Measurements from ENCODE around the gene ZFP69B. TPM values are rescaled to one million over a fixed set of nuclear protein-coding genes. Genes with fewer than 3 reads are reported as not detected.

Gene ZFP69B
- 1 to 10 TPM; 4.8 to 6.1 (median 5.7) TPM for polyA plus RNA-seq (ENCODE audit: insufficient read length in 4 of 4)

DNA sequence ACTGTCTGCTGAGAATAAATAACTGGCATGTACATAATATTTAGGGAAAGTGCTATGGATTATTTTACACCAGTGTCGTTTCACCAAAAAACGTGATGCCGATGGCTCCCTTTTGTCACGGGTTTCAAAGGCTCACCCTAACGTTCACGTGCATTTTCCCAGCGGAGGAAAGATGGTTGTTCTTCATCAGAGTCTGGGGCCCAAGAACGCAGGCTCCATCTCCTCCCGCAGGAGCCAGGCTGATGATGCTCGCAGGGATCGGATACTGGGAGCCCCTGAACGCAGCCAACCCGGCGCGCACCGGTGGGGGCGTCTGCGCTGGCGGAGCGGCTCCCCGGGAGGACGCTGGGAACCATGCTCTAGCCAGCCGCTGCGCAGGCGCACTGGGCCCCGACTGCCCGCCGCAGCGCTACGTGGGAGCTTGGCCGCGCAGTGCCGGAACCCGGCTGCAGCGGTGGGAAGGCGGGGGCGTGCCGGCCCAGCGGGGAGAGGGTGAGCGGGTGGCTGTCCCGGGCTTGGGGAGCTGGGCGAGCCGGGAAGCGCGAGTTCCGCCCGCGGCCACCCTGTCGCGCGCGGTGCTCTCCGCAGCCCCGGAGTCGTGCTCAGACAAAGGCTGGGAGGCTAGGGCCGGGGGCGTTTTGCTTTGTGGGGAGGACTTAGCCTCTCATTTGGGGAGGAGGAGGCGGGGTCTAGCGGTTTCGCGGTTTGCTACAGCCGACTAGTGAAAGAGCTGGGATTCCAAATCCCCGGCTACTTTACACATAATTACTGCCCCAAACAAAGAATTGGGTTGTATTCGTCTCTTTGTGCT is at the start of gene ZFP69B:
ZFP69B (plus strand) TSS at position 793 of the 811 bp plus-strand sequence. CDS start 486 bp downstream, outside the sequence.
- DNase-seq (ENCODE audit: low read depth in 4 of 4, low spot score in 2 of 4), result peak; percentile 78 to 90 (median 84)

GRCh38 chr1:40401473-40402201 is 48.6 kb upstream of the ZFP69B start:
- DNase-seq (ENCODE audit: low read depth in 4 of 4, low spot score in 2 of 4), result no peak

GRCh38 chr1:40404670-40405462 is 45.4 kb upstream of the ZFP69B start:
- peak in 1 of 4 donors; percentile 29 for DNase-seq (ENCODE audit: low read depth in 4 of 4, low spot score in 2 of 4)

GRCh38 chr1:40405812-40406211 is 44.5 kb upstream of the ZFP69B start:
- DNase-seq (ENCODE audit: low read depth in 4 of 4, low spot score in 2 of 4), result no peak

GRCh38 chr1:40407453-40407852 is 42.8 kb upstream of the ZFP69B start:
- no peak for DNase-seq (ENCODE audit: low read depth in 4 of 4, low spot score in 2 of 4)

DNA sequence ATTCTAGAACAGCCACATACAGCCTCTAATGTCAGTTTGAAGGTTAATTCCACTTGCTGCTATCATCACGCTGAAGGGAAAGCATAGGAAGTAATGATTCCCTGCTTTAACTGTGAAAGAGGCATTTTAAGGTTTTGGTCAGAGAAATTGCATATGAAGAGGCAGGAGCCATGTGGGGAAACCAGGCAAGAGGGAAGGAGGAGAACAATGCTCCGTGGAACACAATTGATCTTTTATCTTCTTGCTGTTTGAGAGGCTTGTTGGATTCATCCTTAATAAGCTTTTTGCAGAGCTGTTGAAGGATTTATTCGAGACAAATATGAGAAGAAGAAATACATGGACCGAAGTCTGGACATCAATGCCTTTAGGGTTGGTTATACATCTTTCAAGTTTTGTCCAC is 40.8 kb upstream of the ZFP69B start:
- DNase-seq (ENCODE audit: low read depth in 4 of 4, low spot score in 2 of 4), result no peak

DNA sequence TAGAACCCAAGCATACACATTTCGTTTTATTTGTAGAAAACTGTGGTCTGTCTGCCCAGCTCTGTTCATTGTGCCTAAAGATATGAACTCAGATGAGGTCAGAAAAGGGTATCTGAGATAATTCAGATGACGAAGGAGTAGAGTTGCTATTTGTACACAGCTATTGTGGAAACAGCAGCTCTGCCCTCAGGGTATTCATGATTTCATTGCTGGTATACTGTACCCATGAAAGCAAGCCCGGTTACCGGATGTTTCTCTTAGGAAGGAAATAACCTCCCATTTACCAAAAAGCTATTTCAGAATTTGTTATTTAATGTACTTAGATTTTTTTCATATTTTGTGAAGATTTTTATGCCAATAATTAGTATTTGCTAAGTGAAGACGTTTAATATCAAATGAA is 39.0 kb upstream of the ZFP69B start:
- no peak for DNase-seq (ENCODE audit: low read depth in 4 of 4, low spot score in 2 of 4)

DNA sequence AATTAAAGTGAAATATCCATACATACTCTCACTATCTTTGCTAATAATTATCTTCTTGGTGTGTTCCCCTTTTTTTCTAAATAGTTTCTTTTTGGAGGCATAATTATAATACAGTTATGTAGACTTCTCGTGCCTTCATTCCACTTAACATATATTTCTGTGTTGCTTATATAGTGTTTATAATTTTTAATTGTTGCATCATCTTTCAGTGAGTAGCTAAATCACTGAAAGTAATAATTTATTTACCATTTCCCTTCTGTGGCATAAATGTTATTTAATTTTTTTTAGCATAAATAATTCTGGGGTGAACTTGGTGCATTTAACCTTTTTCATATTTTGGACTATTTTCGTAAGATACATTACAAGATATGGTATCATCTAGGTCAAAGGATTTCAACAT is 38.4 kb upstream of the ZFP69B start:
- no peak for DNase-seq (ENCODE audit: low read depth in 4 of 4, low spot score in 2 of 4)

DNA sequence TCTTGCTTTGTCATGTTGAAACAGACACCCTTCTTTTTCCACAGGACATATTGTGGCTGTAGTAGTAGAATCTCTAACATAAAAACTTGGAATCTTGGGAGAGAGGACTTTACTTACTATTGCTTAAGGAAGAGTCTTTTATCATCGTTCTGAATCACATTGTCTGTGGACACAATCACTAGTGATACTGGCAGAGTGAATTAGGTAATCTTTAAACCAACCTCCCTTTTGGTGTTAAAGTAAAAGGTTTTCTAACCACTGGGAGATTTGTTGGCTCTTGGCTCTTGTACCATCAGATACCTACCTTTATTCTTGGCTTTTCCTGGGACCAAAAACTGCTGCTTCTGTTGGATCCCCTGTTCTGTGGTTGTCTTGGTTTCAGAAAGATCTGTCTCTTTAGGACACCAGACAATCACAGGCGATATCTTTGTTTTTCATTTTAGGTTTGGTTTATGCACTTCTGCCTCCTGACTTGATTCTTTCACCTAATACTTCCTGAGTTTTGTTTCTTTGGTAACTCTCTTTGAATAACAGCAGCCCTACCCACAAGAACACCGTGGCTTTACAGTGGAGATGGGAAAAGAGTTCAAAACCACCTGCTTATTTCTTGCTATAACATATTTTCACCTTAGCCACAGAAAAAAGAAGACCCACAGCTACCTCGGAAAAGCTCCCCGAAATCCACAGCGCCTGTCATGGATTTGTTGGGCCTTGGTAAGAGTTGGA is 36.6 kb upstream of the ZFP69B start:
- DNase-seq (ENCODE audit: low read depth in 4 of 4, low spot score in 2 of 4), result no peak

DNA sequence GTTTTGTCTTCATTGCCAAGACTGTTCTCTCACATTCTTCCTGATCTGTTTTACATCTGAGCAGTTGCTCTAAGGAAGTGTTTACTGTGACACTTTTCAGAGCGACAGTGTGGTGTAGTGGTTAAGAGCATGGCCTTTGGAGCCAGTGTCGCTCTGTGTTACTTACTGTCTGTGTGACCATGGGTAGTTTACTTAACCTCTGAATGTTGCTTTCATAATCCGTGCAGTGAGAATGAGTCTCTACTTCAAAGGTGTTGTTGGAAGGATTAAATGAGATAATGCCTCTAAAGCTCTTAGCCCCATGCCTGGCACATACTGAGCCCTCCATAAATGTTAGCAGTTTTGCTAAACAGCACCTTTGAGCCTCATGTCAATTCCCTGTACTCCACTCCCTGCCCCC is 35.9 kb upstream of the ZFP69B start:
- no peak for DNase-seq (ENCODE audit: low read depth in 4 of 4, low spot score in 2 of 4)

- no peak for DNase-seq (ENCODE audit: low read depth in 4 of 4, low spot score in 2 of 4)
Observed at GRCh38 chr1:40416709-40417108, 33.6 kb upstream of the ZFP69B start.

GRCh38 chr1:40421431-40422384 is 28.6 kb upstream of the ZFP69B start:
- DNase-seq (ENCODE audit: low read depth in 4 of 4, low spot score in 2 of 4), result no peak

DNA sequence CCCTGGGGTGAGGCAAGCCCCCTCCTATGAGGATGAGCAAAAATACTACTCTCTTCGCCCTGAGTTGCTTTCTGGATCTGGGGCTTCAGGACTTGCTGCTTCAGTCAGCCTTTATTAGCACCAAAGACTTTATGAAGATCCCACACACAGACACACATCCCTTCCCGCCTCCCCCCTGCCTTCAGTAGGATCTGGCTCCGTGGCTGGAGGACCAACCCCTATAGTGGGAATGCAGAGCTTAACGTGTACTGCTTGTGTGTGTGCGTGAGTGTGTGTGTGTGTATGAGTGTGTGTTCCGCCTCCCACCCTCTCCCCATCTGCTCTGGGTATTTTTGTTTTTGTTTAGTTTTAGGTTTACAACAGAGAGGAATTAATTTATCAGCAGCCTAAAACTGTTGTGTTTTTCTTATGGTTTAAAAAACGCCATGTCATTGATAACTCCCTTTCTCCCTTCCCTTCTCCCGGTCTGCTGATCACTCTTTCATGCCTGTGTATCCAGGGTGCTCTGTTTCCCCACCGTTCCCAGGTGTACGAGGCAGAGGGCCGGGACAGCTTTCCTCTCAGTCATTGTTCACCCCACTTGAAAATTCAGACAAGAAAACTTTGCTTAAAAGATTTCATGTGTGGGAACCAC is 27.5 kb upstream of the ZFP69B start:
- DNase-seq (ENCODE audit: low read depth in 4 of 4, low spot score in 2 of 4), result no peak

- no peak for DNase-seq (ENCODE audit: low read depth in 4 of 4, low spot score in 2 of 4)
Observed at GRCh38 chr1:40423264-40423642, 27.0 kb upstream of the ZFP69B start.

- DNase-seq (ENCODE audit: low read depth in 4 of 4, low spot score in 2 of 4), result no peak
Observed at GRCh38 chr1:40423951-40424618, 26.2 kb upstream of the ZFP69B start.

DNA sequence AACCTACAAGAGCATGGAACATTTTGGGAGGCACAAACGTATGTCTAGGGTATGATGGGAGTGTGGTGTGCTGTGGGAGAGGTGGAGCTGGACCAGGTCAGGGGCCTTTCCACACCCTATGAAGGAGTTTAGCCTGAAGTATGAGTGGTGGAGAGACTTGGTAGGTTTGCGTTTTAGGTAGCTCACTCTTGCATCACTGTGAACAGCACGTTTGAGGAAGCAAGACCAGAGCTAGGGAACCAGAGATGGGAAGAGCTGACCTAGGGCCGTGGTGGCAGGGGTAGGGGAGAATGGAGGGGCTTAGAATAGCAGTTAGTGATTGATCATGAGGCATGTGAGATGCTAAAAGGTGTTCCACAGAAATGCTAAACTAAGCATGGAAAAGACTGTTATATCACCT is 25.1 kb upstream of the ZFP69B start:
- DNase-seq (ENCODE audit: low read depth in 4 of 4, low spot score in 2 of 4), result no peak

DNA sequence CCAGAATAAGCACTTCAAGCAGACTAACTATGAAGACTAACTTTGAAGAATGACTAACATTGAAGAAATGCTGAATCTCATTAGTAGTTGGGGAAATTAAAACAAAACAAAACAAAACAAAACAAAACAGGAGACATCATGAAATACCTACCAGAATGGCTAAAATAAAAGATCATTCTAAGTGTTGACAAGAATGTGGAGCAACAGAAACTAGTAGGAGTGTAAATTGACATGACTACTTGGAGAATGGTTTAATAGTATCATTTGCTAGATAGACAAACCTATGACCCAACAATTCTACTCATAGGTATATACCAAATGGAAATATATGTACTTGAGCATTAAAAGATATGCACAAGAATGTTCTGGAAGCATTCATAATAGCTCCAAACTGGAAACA is 18.9 kb upstream of the ZFP69B start:
- no peak for DNase-seq (ENCODE audit: low read depth in 4 of 4, low spot score in 2 of 4)

GRCh38 chr1:40432644-40433390 is 17.5 kb upstream of the ZFP69B start:
- no peak for DNase-seq (ENCODE audit: low read depth in 4 of 4, low spot score in 2 of 4)
